Measurements from ENCODE around the gene SWI5. TPM values are rescaled to one million over a fixed set of nuclear protein-coding genes. Genes with fewer than 3 reads are reported as not detected.

Gene SWI5
- total RNA-seq, 2 experiments from 2014 or later: 15.2 to 15.5 TPM

DNA sequence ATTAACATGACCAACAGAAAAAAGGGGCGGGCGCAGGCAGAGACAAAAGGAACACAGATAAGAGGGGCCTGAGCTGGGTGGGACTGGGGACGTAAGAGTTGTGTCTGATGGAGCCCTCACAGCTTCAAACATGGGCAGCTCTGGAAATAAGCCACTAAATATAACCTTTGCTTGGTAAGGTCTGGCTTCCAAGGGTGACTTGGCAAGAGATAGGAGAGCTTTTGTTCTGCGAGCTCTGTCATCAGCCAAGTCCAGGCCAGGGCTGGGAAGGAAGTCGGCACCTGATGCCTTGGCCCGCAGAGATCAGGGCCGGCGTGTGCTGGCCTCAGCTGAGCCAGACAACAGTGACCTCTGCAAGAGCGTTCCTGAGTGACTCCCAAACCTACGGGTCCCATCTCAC, 34.4 kb downstream of the SWI5 start:
- H3K27ac Mint-ChIP-seq: no peak overlapping the region
- ChIA-PET CTCF (interaction anchor here (0.6 to 2.6 kb wide), 3 partner anchors 11 to 128 kb away, joined by 3 to 10 read pairs (median 4); no protein-coding TSS in a partner anchor), POLR2A (interaction anchor here (0.9 kb wide), 1 partner anchor 36 kb away, joined by 4 read pairs; no protein-coding TSS in a partner anchor)
- intact Hi-C loops (cut with micrococcal nuclease): no loop called here
- no peaks in the 10 kb centered on the region for H3K27me3 Mint-ChIP-seq
- DNase-seq: no peak
- H3K4me1 Mint-ChIP-seq (ENCODE audit: low read depth): no peaks in the 10 kb centered on the region
- no peaks in the 10 kb centered on the region for H3K9me3 Mint-ChIP-seq
- peaks cover 22% of the 10 kb centered on the region for H3K36me3 Mint-ChIP-seq
- H3K4me3 Mint-ChIP-seq: no peak overlapping the region

DNA sequence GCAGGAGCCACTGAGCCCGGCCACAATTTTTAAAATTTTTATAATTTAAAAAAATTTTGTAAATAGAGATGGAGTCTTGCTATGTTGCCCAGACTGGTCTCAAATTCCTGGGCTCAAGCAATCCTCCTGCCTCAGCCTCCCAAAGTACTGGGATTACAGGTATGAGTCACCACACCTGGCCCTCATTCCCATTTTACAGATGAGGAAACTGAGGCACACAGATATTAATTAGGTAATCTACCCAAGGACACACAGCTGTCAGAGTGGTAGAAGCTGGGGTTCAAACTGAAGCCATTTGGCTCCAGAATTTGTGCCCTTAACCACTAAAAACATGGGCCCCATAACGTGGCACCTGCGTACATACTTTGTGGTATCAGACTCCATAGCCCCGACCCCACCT, 38.6 kb downstream of the SWI5 start:
- CTCF ChIA-PET: no interaction called here
- H3K4me1 Mint-ChIP-seq (ENCODE audit: low read depth): no peaks in the 10 kb centered on the region

DNA sequence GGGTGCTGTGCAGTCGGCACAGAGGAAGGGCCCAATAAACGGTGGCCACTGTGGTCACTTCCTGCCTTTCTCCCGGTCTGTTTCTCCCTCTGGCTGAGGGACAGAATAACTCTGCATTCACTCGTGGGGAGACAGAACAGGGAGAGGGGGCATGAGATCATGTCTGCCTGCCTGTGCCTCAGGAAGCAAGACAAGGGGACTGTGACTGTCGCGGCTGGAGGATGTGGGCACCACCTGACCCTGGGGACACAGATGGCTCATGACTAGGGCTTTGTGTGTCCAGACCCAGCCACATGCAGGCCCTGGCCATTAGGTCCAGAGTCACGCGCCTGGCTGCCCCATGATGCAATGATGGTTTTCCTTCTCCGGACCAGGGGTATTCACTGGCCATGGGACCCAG, 40.3 kb downstream of the SWI5 start:
- no peak for DNase-seq
- Mint-ChIP-seq H3K9me3 (no peaks in the 10 kb centered on the region), H3K4me3 (no peak overlapping the region), H3K27ac (no peak overlapping the region), H3K4me1 (ENCODE audit: low read depth) (peaks cover 1% of the 10 kb centered on the region), H3K27me3 (no peaks in the 10 kb centered on the region), H3K36me3 (peaks cover 4% of the 10 kb centered on the region)
- POLR2A ChIA-PET: no interaction called here
- intact Hi-C loops (cut with micrococcal nuclease): no loop called here
- CTCF ChIA-PET: no interaction called here

More for the DNA sequence above, 38.6 kb downstream of the SWI5 start:
- POLR2A ChIA-PET: no interaction called here
- intact Hi-C loops (cut with micrococcal nuclease): no loop called here
- Mint-ChIP-seq H3K4me3 (no peak overlapping the region), H3K27me3 (no peaks in the 10 kb centered on the region), H3K36me3 (peaks cover 13% of the 10 kb centered on the region), H3K27ac (no peak overlapping the region), H3K9me3 (no peaks in the 10 kb centered on the region)
- DNase-seq: no peak

DNA sequence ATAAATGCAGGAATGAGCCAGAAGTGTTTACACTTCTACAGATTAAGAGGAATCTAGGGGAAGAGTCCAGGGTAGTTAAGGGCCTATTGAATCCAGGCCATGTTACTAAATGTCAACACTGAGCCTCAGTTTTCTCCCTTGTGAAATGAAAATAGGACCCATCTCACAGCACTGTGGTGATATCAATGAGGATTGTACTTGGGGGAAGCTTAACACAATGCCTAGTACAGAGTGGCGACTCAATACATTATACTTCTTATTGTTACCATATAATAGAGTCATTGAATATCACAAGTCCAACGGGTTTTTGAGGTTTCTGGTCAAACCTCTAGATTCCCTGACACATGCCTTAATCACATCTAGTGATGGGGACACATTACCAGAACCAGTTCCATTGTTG, 41.6 kb downstream of the SWI5 start:
- Mint-ChIP-seq H3K9me3 (no peaks in the 10 kb centered on the region), H3K4me3 (no peak overlapping the region), H3K36me3 (peaks cover 2% of the 10 kb centered on the region), H3K27ac (no peak overlapping the region), H3K27me3 (no peaks in the 10 kb centered on the region), H3K4me1 (ENCODE audit: low read depth) (peaks cover 3% of the 10 kb centered on the region)
- DNase-seq: no peak
- CTCF ChIA-PET: interaction anchor here (1.1 kb wide), 1 partner anchor 22 kb away, joined by 3 read pairs; no protein-coding TSS in a partner anchor
- POLR2A ChIA-PET: no interaction called here
- intact Hi-C loops (cut with micrococcal nuclease): no loop called here

DNA sequence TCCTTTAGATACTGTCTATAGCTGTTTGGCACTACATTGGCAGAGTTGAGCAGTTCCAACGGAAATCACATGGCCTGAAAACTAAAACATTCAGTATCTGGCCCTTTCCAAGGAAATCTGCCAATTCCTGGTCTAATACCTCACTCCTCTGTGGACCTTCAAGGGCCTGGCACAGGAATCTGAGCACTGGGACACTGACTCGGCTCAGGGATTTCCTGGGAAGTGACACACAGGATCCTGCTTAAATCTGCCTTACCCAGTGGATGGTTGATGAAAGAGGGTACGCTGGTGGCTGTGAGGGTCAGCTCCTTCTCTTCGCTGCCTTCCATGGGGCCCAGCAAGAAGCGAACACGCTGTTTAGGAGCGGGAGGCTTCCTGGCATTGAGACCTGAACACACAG, 45.3 kb downstream of the SWI5 start:
- H3K9me3 Mint-ChIP-seq: no peaks in the 10 kb centered on the region
- ChIA-PET CTCF (interaction anchor here (1.0 to 1.4 kb wide), 3 partner anchors 20 to 66 kb away, joined by 3 to 8 read pairs (median 3); no protein-coding TSS in a partner anchor), POLR2A (interaction anchor here (1.2 to 2.0 kb wide), 2 partner anchors 15 to 50 kb away, joined by 3 to 4 read pairs; partner anchors contain the start of gene URM1)
- H3K4me1 Mint-ChIP-seq (ENCODE audit: low read depth): peaks cover 17% of the 10 kb centered on the region
- DNase-seq: no peak
- no peak overlapping the region for H3K27ac Mint-ChIP-seq
- peak overlapping the region; percentile 85 for H3K4me3 Mint-ChIP-seq
- intact Hi-C loops (cut with micrococcal nuclease): loop anchor here (5.0 kb wide), 1 partner anchor 561 kb away; the partner anchor contains the start of genes KYAT1 and LRRC8A
- no peaks in the 10 kb centered on the region for H3K36me3 Mint-ChIP-seq
- no peaks in the 10 kb centered on the region for H3K27me3 Mint-ChIP-seq

DNA sequence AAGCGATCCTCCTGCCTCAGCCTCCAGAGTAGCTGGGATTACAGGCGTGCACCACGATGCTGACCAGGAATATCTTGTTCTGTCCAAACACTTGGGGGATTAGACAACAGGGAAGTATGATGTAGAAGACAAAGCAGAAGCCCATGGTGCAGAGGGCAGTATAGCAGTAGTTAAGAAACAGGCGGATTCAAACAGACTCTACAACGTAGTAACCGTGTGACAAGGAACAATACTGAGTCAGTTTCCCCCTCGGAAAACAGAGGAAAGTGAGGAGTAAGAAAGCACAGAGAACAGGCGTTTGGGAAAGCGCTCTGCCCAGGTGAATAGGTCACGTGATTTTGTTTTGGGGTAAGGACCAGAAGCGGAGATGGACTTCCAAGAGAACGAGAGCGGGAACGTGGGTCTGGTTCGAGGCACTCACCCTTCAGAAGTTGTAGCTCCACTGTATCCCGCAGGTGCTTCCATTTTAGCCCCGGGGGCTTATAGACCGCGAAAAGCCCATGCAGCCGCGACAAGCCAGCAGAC, 45.9 kb downstream of the SWI5 start:
- H3K4me1 Mint-ChIP-seq (ENCODE audit: low read depth): peaks cover 17% of the 10 kb centered on the region
- H3K4me3 Mint-ChIP-seq: peak overlapping the region; percentile 85
- H3K36me3 Mint-ChIP-seq: no peaks in the 10 kb centered on the region
- CTCF ChIA-PET: interaction anchor here (1.3 to 1.4 kb wide), 2 partner anchors 19 to 27 kb away, joined by 3 to 8 read pairs; no protein-coding TSS in a partner anchor
- DNase-seq: no peak
- peak overlapping the region; percentile 94 for H3K27ac Mint-ChIP-seq
- no peaks in the 10 kb centered on the region for H3K27me3 Mint-ChIP-seq
- H3K9me3 Mint-ChIP-seq: no peaks in the 10 kb centered on the region
- POLR2A ChIA-PET: interaction anchor here (1.2 to 2.0 kb wide), 2 partner anchors 16 to 50 kb away, joined by 3 to 4 read pairs; partner anchors contain the start of gene URM1
- intact Hi-C loops (cut with micrococcal nuclease): loop anchor here (1.0 to 5.0 kb wide), 5 partner anchors 18 to 560 kb away; partner anchors contain the start of genes GOLGA2, KYAT1, LRRC8A and SLC27A4

DNA sequence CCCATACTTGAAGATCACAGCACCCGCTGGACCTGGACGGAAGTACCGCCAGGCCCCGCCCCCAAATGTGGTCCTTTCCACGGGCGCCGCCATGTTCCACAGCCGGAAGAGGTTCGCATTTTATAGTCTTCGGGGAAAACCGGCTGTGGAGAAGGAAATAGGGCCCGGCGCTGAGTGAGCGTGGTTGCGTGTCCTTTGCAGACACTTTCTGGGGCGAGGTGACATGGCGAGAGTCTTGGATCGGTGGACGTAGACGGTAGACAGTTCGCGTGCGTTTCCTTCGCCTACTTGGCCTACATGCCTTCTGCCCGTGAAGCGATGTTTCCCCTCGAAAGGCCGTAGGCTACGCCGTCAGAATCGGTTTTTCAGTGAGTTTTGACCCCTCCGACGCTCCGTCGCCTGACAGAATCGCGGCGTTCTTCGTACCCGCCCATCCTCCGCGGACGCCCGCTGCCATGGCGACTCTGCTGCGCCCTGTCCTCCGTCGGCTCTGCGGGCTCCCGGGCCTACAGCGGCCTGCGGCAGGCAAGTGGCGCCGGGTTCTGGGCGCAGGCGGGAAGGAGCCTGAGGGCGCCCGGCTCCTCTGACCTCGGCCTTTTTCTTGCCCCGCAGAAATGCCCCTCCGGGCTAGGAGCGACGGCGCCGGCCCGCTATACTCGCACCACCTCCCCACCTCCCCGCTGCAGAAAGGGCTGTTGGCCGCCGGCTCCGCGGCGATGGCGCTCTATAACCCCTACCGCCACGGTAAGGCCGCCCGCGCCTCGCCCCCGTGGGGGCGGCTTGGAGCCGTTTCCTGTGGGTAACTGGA, 46.5 kb downstream of the SWI5 start, which contains the start of the genes COQ4 and TRUB2:
Gene COQ4, plus strand, starts transcription at position 436 of the 808 bp plus-strand sequence. Its CDS starts 20 bp downstream, at position 456.
Gene TRUB2, minus strand, starts transcription at position 44 of the 808 bp plus-strand sequence. Its CDS starts 39 bp downstream, at position 5.
- CTCF ChIA-PET: no interaction called here
- intact Hi-C loops (cut with micrococcal nuclease): loop anchor here (1.0 to 5.0 kb wide), 5 partner anchors 18 to 560 kb away; partner anchors contain the start of genes GOLGA2, KYAT1, LRRC8A and SLC27A4

DNA sequence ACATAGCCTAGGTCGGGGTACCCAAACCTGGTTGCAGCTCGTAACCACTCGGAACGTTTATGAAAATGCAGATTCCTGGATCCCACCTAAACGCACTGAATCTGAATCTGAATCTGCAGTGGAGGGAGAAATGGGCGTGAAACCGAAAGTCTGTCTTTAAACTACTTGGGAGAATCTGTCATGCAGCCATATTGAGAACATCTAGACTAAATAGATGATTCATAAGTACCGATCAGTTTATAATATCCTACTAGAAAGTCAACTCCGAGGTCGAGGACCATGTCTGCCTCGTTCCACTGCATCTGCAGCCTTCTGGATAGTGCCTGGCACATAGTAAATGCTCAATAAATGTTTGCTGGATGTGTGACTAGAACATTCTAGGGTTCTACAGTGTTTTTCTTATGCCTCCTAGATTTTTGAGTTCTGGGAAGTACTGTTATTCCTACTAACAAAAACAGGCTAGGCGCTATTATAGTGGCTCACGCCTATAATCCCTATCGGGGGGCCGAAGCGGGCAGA, 47.2 kb downstream of the SWI5 start:
- POLR2A ChIA-PET: interaction anchor here (2.0 kb wide), 1 partner anchor 48 kb away, joined by 4 read pairs; the partner anchor contains the start of gene URM1
- Mint-ChIP-seq H3K27me3 (no peaks in the 10 kb centered on the region), H3K4me3 (peak overlapping the region; percentile 85), H3K36me3 (no peaks in the 10 kb centered on the region), H3K4me1 (ENCODE audit: low read depth) (peaks cover 17% of the 10 kb centered on the region), H3K9me3 (no peaks in the 10 kb centered on the region), H3K27ac (peak overlapping the region; percentile 94)
- CTCF ChIA-PET: no interaction called here
- intact Hi-C loops (cut with micrococcal nuclease): loop anchor here (2.0 to 5.0 kb wide), 3 partner anchors 48 to 559 kb away; partner anchors contain the start of genes KYAT1, LRRC8A and URM1
- no peak for DNase-seq

More for the DNA sequence above, 46.5 kb downstream of the SWI5 start, which contains the start of the genes COQ4 and TRUB2:
- Mint-ChIP-seq H3K4me1 (ENCODE audit: low read depth) (peaks cover 17% of the 10 kb centered on the region), H3K9me3 (no peaks in the 10 kb centered on the region), H3K27ac (peak within 1 kb of the TSS; percentile 94), H3K36me3 (no peaks in the 10 kb centered on the region), H3K4me3 (peak within 1 kb of the TSS; percentile 85), H3K27me3 (no peaks in the 10 kb centered on the region)
- POLR2A ChIA-PET: interaction anchor here (2.0 kb wide), 1 partner anchor 49 kb away, joined by 4 read pairs; the partner anchor contains the start of gene URM1
- peak; percentile 95 for DNase-seq

DNA sequence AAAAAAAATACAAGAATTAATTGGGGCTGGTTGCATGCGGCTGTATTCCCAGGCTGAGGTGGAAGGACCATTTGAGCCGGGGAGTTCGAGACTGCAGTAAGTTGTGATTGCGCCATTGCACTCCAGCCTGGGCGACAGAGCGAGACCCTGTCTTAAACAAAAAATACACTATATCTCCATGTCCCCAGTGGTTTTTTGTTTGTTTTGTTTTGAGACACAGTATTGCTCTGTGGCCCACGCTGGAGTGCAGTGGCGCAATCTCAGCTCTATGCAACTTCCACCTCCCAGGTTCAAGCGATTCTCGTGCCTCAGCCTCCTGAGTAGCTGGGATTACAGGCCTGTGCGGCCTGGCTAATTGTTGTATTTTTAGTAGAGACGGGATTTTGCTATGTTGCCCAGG, 47.7 kb downstream of the SWI5 start:
- no peak for DNase-seq
- Mint-ChIP-seq H3K4me3 (peak overlapping the region; percentile 85), H3K27ac (peak overlapping the region; percentile 94), H3K4me1 (ENCODE audit: low read depth) (peaks cover 17% of the 10 kb centered on the region), H3K36me3 (no peaks in the 10 kb centered on the region), H3K27me3 (no peaks in the 10 kb centered on the region), H3K9me3 (no peaks in the 10 kb centered on the region)
- CTCF ChIA-PET: no interaction called here
- POLR2A ChIA-PET: no interaction called here
- intact Hi-C loops (cut with micrococcal nuclease): loop anchor here (2.0 to 5.0 kb wide), 3 partner anchors 47 to 559 kb away; partner anchors contain the start of genes KYAT1, LRRC8A and URM1

DNA sequence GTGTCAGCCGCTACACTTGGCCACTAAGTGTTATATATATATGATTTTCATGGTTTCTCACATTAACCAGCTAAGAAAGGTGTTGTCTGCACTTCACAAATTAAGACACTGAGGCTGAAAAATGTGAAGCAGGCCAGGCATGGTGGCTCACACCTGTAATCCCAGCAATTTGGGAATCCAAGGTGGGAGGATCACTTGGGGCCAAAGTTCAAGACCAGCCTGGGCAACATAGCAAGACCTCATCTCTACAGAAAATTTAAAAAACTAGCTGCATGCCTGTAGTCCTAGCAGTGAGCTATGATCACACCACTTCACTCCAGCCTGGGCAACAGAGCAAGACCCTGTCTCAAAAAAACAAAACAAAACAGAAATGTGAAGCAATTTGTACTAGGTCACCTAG, 48.3 kb downstream of the SWI5 start:
- H3K9me3 Mint-ChIP-seq: no peaks in the 10 kb centered on the region
- no peaks in the 10 kb centered on the region for H3K27me3 Mint-ChIP-seq
- H3K36me3 Mint-ChIP-seq: no peaks in the 10 kb centered on the region
- intact Hi-C loops (cut with micrococcal nuclease): loop anchor here (5.0 kb wide), 1 partner anchor 558 kb away; the partner anchor contains the start of genes KYAT1 and LRRC8A
- ChIA-PET CTCF (interaction anchor here (1.0 to 1.3 kb wide), 3 partner anchors 12 to 67 kb away, joined by 3 to 4 read pairs (median 3); no protein-coding TSS in a partner anchor), POLR2A (interaction anchor here (0.7 kb wide), 1 partner anchor 17 kb away, joined by 3 read pairs; no protein-coding TSS in a partner anchor)
- H3K4me3 Mint-ChIP-seq: peak overlapping the region; percentile 85
- no peak for DNase-seq
- peaks cover 17% of the 10 kb centered on the region for H3K4me1 Mint-ChIP-seq (ENCODE audit: low read depth)
- H3K27ac Mint-ChIP-seq: no peak overlapping the region

DNA sequence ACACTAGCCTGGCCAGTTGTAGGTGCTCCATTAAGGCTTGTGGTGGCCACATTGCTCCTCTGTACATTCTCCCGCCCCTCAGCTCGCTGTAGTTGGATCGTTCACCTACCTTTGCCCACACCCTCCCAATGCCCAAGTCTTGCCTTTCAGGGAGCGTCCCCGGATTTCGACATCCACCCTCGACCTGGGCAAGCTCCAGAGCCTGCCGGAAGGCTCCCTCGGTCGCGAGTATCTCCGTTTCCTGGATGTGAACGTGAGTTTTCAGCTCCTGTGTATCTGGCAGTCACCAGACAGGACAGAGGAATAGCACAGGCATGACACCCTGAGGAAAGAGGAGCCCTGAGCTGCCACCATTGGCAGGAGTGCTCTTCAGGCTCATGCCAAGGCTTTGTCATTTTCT, 49.6 kb downstream of the SWI5 start:
- Mint-ChIP-seq H3K4me1 (ENCODE audit: low read depth) (peaks cover 17% of the 10 kb centered on the region), H3K4me3 (no peak overlapping the region), H3K27ac (no peak overlapping the region), H3K9me3 (no peaks in the 10 kb centered on the region), H3K27me3 (no peaks in the 10 kb centered on the region), H3K36me3 (no peaks in the 10 kb centered on the region)
- CTCF ChIA-PET: interaction anchor here (0.9 to 1.3 kb wide), 3 partner anchors 15 to 68 kb away, joined by 3 to 4 read pairs (median 3); no protein-coding TSS in a partner anchor
- intact Hi-C loops (cut with micrococcal nuclease): no loop called here
- no peak for DNase-seq
- POLR2A ChIA-PET: no interaction called here

Measured in activated CD4-positive, alpha-beta memory T cell treated with anti-CD3 and anti-CD28 coated beads for 36 hours (primary cell).